Activated naive CD8-positive, alpha-beta T cell treated with anti-CD3 and anti-CD28 coated beads, Interleukin-2, amount 50 U/mL, for 24 hours (primary cell): ENCODE measurements around the gene TMC4.

Experiments used
- ATAC-seq: fragments of 150-1000 bp; cut with Tn5 transposase; one replicate; pipeline ENCODE4 v1.10.0; 2021
- DNase-seq: peaks from one replicate; pipeline ENCODE4 v3.0.0; 2021
- H3K27ac Mint-ChIP-seq: one replicate; pipeline ENCODE4 v1.8.0; 2021; ENCODE audit warnings: mild to moderate bottlenecking, mixed read lengths
- H3K27me3 Mint-ChIP-seq: one replicate; pipeline ENCODE4 v1.8.0; 2021; ENCODE audit warnings: mixed read lengths
- H3K36me3 Mint-ChIP-seq: one replicate; pipeline ENCODE4 v1.8.0; 2021; ENCODE audit warnings: low read depth, mixed read lengths
- H3K4me1 Mint-ChIP-seq: one replicate; pipeline ENCODE4 v1.8.0; 2021; ENCODE audit warnings: mixed read lengths
- H3K4me3 Mint-ChIP-seq: one replicate; pipeline ENCODE4 v1.8.0; 2021; ENCODE audit warnings: mild to moderate bottlenecking, moderate library complexity, mixed read lengths
- H3K9me3 Mint-ChIP-seq: one replicate; pipeline ENCODE4 v1.8.0; 2021; ENCODE audit warnings: mixed read lengths

TMC4 gene

GRCh38 chr19:54127688-54128440 is 45.1 kb downstream of the TMC4 start:
- DNase-seq (no peak), ATAC-seq (no peak)
- no peaks in the 10 kb centered on the region for H3K9me3 Mint-ChIP-seq
- H3K27ac Mint-ChIP-seq = no peak overlapping the region
- H3K36me3 Mint-ChIP-seq = peaks cover 17% of the 10 kb centered on the region
- no peaks in the 10 kb centered on the region for H3K4me1 Mint-ChIP-seq
- H3K4me3 Mint-ChIP-seq = no peak overlapping the region
- H3K27me3 Mint-ChIP-seq = no peaks in the 10 kb centered on the region

DNA sequence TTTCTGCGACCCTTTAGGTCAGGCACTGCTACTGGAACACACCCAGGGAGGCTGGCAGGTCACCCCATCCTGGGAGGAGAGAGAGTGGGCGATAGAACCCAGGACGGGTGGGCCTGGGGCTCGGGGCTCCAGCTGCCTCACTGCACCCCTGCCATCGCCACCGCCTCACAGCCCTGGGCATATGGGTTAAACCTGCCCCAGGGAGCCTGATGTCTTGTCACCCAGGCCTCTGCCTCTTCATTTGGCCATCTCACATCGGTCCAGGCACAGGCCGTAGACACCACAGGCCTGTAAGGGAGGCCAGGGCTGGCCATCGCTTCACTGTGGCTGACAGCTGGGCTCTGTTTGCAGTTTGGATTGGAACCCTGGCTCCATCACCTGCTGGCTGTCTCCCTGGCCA is 47.2 kb downstream of the TMC4 start:
- Mint-ChIP-seq H3K4me1 (no peaks in the 10 kb centered on the region), H3K27me3 (no peaks in the 10 kb centered on the region), H3K27ac (no peak overlapping the region), H3K9me3 (no peaks in the 10 kb centered on the region), H3K36me3 (peaks cover 20% of the 10 kb centered on the region), H3K4me3 (no peak overlapping the region)
- no peak for ATAC-seq
- no peak for DNase-seq

DNA sequence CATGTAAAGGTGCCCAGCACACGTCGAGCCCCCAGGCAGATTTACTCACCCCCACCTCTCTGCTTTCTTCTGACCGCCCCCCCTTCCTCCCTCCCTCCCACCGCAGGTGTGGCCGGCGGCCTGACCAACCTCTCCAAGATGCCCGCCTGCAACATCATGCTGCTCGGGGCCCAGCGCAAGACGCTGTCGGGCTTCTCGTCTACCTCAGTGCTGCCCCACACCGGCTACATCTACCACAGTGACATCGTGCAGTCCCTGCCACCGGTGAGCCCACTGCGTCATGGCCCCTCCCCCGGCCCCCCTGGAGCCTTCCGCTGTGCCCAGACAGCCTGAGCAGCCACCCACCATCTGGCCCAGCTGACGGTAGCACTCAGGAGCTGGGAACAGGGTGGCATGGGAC is 48.6 kb downstream of the TMC4 start:
- no peak overlapping the region for H3K4me3 Mint-ChIP-seq
- no peaks in the 10 kb centered on the region for H3K27me3 Mint-ChIP-seq
- H3K4me1 Mint-ChIP-seq = no peaks in the 10 kb centered on the region
- H3K27ac Mint-ChIP-seq = no peak overlapping the region
- H3K9me3 Mint-ChIP-seq = no peaks in the 10 kb centered on the region
- DNase-seq (no peak), ATAC-seq (no peak)
- H3K36me3 Mint-ChIP-seq = peaks cover 28% of the 10 kb centered on the region

DNA sequence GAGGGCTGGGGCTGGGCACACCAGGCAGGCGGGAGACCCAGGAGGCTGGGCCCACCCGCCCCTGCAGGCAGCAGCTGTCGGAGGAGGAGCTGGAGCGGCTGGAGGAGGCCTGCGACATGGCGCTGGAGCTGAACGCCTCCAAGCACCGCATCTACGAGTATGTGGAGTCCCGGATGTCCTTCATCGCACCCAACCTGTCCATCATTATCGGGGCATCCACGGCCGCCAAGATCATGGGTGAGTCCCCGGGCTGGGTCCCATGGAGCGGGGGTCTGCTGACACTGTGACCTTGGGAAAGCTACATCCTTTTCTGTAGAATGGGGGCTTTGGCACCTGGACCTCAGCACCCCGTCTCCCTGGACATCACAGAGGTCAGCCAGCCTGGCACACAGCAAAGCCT is 49.3 kb downstream of the TMC4 start:
- H3K27ac Mint-ChIP-seq = no peak overlapping the region
- peaks cover 28% of the 10 kb centered on the region for H3K36me3 Mint-ChIP-seq
- H3K4me1 Mint-ChIP-seq = no peaks in the 10 kb centered on the region
- DNase-seq (no peak), ATAC-seq (no peak)
- H3K27me3 Mint-ChIP-seq = no peaks in the 10 kb centered on the region
- no peaks in the 10 kb centered on the region for H3K9me3 Mint-ChIP-seq
- no peak overlapping the region for H3K4me3 Mint-ChIP-seq

DNA sequence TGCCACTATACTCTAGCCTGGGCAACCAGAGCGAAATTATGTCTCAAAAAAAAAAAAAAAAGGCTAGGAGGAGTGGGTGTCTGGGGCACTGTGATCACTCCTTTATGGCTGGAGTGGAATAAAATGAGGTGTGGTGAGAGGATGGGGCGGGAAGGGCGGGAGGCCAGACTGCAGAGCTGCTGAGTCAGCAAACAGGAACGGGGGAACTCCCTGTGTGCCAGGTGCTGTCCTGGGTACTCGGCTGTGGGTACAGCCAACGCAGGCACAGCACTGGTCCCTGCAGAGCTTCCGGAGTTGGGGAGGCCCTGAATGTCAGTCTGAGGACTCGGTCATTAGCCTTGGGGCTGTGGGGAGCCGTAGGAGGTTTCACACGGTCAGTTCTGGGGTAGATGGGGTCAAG is 51.7 kb downstream of the TMC4 start:
- no peak for ATAC-seq
- H3K4me1 Mint-ChIP-seq = peaks cover 11% of the 10 kb centered on the region
- no peak overlapping the region for H3K27ac Mint-ChIP-seq
- no peak for DNase-seq
- no peaks in the 10 kb centered on the region for H3K9me3 Mint-ChIP-seq
- no peaks in the 10 kb centered on the region for H3K27me3 Mint-ChIP-seq
- peaks cover 19% of the 10 kb centered on the region for H3K36me3 Mint-ChIP-seq
- H3K4me3 Mint-ChIP-seq = no peak overlapping the region

GRCh38 chr19:54115109-54116063 is 57.6 kb downstream of the TMC4 start, which contains the start of the genes PRPF31 and TFPT:
PRPF31 (plus strand) TSS chr19:54115754; CDS start chr19:54118279, 2,525 bp downstream.
TFPT (minus strand) TSS chr19:54115657; CDS start chr19:54115269, 388 bp downstream.
- ATAC-seq (peak; percentile 93), DNase-seq (peak; percentile 97)
- Mint-ChIP-seq H3K4me3 (peak within 1 kb of the TSS; percentile 98), H3K36me3 (peaks cover 30% of the 10 kb centered on the region), H3K4me1 (peaks cover 35% of the 10 kb centered on the region), H3K27me3 (peaks cover 3% of the 10 kb centered on the region), H3K9me3 (no peaks in the 10 kb centered on the region), H3K27ac (peak within 1 kb of the TSS; percentile 99)

GRCh38 chr19:54114340-54115108 is 58.4 kb downstream of the TMC4 start:
- H3K36me3 Mint-ChIP-seq = peaks cover 27% of the 10 kb centered on the region
- peak; percentile 51 for ATAC-seq
- peak; percentile 64 for DNase-seq
- H3K27ac Mint-ChIP-seq = peak overlapping the region; percentile 99
- H3K4me1 Mint-ChIP-seq = peaks cover 35% of the 10 kb centered on the region
- peaks cover 3% of the 10 kb centered on the region for H3K27me3 Mint-ChIP-seq
- peak overlapping the region; percentile 98 for H3K4me3 Mint-ChIP-seq
- no peaks in the 10 kb centered on the region for H3K9me3 Mint-ChIP-seq
